GM23338 (cell line): ENCODE results near the gene CDNF. TPM values are rescaled to one million over a fixed set of nuclear protein-coding genes. Genes with fewer than 3 reads are reported as not detected.

Source experiments
- ATAC-seq: fragments of 200-7000 bp; cut with Tn5 transposase; 3 replicates; pipeline ENCODE4 v1.9.1; 2020
- DNase-seq: peaks from one replicate; pipeline ENCODE4 v3.0.0-alpha.2; 2015; ENCODE audit warnings: low spot score
- H2AFZ ChIP-seq: fragments of 200-600 bp; sonication (generic); 2 replicates; pipeline ENCODE4 v1.8.0; 2016; ENCODE audit warnings: antibody characterized with exemption, mild to moderate bottlenecking, moderate library complexity
- H3F3A ChIP-seq: fragments of 200-600 bp; sonication (generic); replicated peaks from 2 replicates; pipeline ENCODE4 v1.8.0; 2017; ENCODE audit warnings: antibody characterized with exemption, mixed run types, low read depth
- H3K27ac ChIP-seq: fragments of 200-600 bp; sonication (generic); 2 replicates; pipeline ENCODE4 v1.6.1; 2016; ENCODE audit warnings: low read depth
- H3K27me3 ChIP-seq: fragments of 200-600 bp; sonication (generic); 2 replicates; pipeline ENCODE4 v1.8.0; 2016; ENCODE audit warnings: mild to moderate bottlenecking, mixed run types, moderate library complexity; ENCODE audit not compliant: insufficient read depth
- H3K36me3 ChIP-seq: fragments of 200-600 bp; sonication (generic); 2 replicates; pipeline ENCODE4 v1.8.0; 2016; ENCODE audit warnings: mild to moderate bottlenecking; ENCODE audit not compliant: insufficient read depth
- H3K4me1 ChIP-seq: fragments of 200-600 bp; sonication (generic); 2 replicates; pipeline ENCODE4 v1.8.0; 2016; ENCODE audit warnings: mild to moderate bottlenecking, moderate library complexity; ENCODE audit not compliant: insufficient read depth
- H3K4me2 ChIP-seq: fragments of 200-600 bp; sonication (generic); 2 replicates; pipeline ENCODE4 v1.7.1; 2017; ENCODE audit warnings: mixed run types
- H3K4me3 ChIP-seq: fragments of 200-600 bp; sonication (generic); 2 replicates; pipeline ENCODE4 v1.6.1; 2016; ENCODE audit warnings: mixed run types
- H3K79me2 ChIP-seq: fragments of 200-600 bp; sonication (generic); replicated peaks from 2 replicates; pipeline ENCODE4 v1.8.0; 2017; ENCODE audit warnings: mild to moderate bottlenecking; ENCODE audit not compliant: insufficient read depth
- H3K9me2 ChIP-seq: fragments of 200-600 bp; sonication (generic); 2 replicates; pipeline ENCODE4 v1.8.0; 2017; ENCODE audit not compliant: insufficient read depth
- H4K20me1 ChIP-seq: fragments of 200-600 bp; sonication (generic); replicated peaks from 2 replicates; pipeline ENCODE4 v1.8.0; 2017; ENCODE audit warnings: mild to moderate bottlenecking; ENCODE audit not compliant: insufficient read depth
- H3K27ac Mint-ChIP-seq: 2 replicates; pipeline ENCODE4 v1.8.0; 2020; ENCODE audit warnings: inconsistent platforms, mild to moderate bottlenecking, moderate library complexity, mixed read lengths
- H3K27me3 Mint-ChIP-seq: 3 replicates; pipeline ENCODE4 v1.8.0; 2022; ENCODE audit warnings: low read depth, mild to moderate bottlenecking, moderate library complexity, mixed read lengths, inconsistent platforms; ENCODE audit not compliant: insufficient read depth, poor library complexity
- H3K36me3 Mint-ChIP-seq: 3 replicates; pipeline ENCODE4 v1.8.0; 2021; ENCODE audit warnings: low read depth, mild to moderate bottlenecking, inconsistent platforms, moderate library complexity, mixed read lengths
- H3K4me1 Mint-ChIP-seq: 3 replicates; pipeline ENCODE4 v1.8.0; 2020; ENCODE audit warnings: mild to moderate bottlenecking, inconsistent platforms, mixed read lengths
- H3K4me3 Mint-ChIP-seq: 3 replicates; pipeline ENCODE4 v1.8.0; 2021; ENCODE audit warnings: moderate library complexity, mild to moderate bottlenecking, inconsistent platforms, mixed read lengths
- H3K9me3 Mint-ChIP-seq: 3 replicates; pipeline ENCODE4 v1.8.0; 2020; ENCODE audit warnings: moderate library complexity, mild to moderate bottlenecking, inconsistent platforms, mixed read lengths
- CREB1 ChIP-seq: fragments of 250-450 bp; sonication (Bioruptor Pico); IDR thresholded peaks from 2 replicates; pipeline ENCODE4 v1.5.0; 2020; ENCODE audit warnings: low read depth, mild to moderate bottlenecking, moderate library complexity
- EZH2 ChIP-seq: fragments of 200-600 bp; sonication (generic); IDR thresholded peaks from one replicate; pipeline ENCODE4 v1.8.0; 2017; ENCODE audit warnings: antibody characterized with exemption, mild to moderate bottlenecking, low read depth; ENCODE audit not compliant: unreplicated experiment
- EZH2phosphoT487 ChIP-seq: fragments of 200-600 bp; sonication (generic); IDR thresholded peaks from one replicate; pipeline ENCODE4 v1.8.1; 2018; ENCODE audit warnings: antibody characterized with exemption; ENCODE audit not compliant: unreplicated experiment
- JUNB ChIP-seq: IDR thresholded peaks from one replicate; pipeline ENCODE4 v1.6.1; 2016; ENCODE audit warnings: antibody characterized with exemption; ENCODE audit not compliant: unreplicated experiment
- NANOG ChIP-seq: IDR thresholded peaks from 2 replicates; pipeline ENCODE4 v1.6.1; 2016; ENCODE audit warnings: antibody characterized with exemption, borderline replicate concordance
- POLR2AphosphoS5 ChIP-seq: IDR thresholded peaks from 2 replicates; pipeline ENCODE4 v1.6.1; 2016; ENCODE audit warnings: antibody characterized with exemption, low read depth
- REST ChIP-seq: IDR thresholded peaks from one replicate; pipeline ENCODE4 v1.6.1; 2018; ENCODE audit warnings: antibody characterized with exemption; ENCODE audit not compliant: unreplicated experiment
- STAT1 ChIP-seq: IDR thresholded peaks from one replicate; pipeline ENCODE4 v1.6.1; 2016; ENCODE audit warnings: antibody characterized with exemption; ENCODE audit not compliant: unreplicated experiment
- ZNF114 ChIP-seq: fragments of 250-450 bp; sonication (Bioruptor Pico); IDR thresholded peaks from 2 replicates; pipeline ENCODE4 v1.5.0; 2020; ENCODE audit warnings: mild to moderate bottlenecking, moderate library complexity
- ZNF331 ChIP-seq: fragments of 250-450 bp; sonication (Bioruptor Pico); IDR thresholded peaks from 2 replicates; pipeline ENCODE4 v1.5.0; 2020; ENCODE audit warnings: low read depth, mild to moderate bottlenecking, moderate library complexity
- ZNF462 ChIP-seq: fragments of 250-450 bp; sonication (Bioruptor Pico); IDR thresholded peaks from 2 replicates; pipeline ENCODE4 v1.5.0; 2020; ENCODE audit warnings: mild to moderate bottlenecking, moderate library complexity
- polyA plus RNA-seq: library from polyadenylated mRNA; unstranded; fragments of >200 nt; fragmentation: Nextera tagmentation; extraction: Ambion mirVana; gene quantifications from 2 replicates; pipeline ENCODE4 v1.2.1, GENCODE V29; 2016
- total RNA-seq: library from RNA; depleted of rRNA; stranded (reverse); fragments of >200 nt; shearing (Covaris generic); gene quantifications from 2 replicates; pipeline ENCODE4 v1.2.3, GENCODE V29; 2014
- TF ChIP-seq, protein P1 (sequence below), 2 experiments: fragments of 200-600 bp in 1 of 2; sonication (generic) in 1 of 2; conservative IDR thresholded peaks; 2 replicates each; pipeline versions ENCODE4 v1.5.1 to v1.6.1; 2016 to 2017; ENCODE audit warnings: antibody characterized with exemption in 2 of 2, low read depth in 2 of 2, mild to moderate bottlenecking in 2 of 2, moderate library complexity in 1 of 2
- TF ChIP-seq, protein P2 (sequence below): IDR thresholded peaks from 2 replicates; pipeline ENCODE4 v1.6.1; 2016; ENCODE audit warnings: antibody characterized with exemption

CDNF gene
- total and polyA plus RNA-seq, 2 experiments from 2014 or later = 0.26 to 1.1 TPM

- TF ChIP-seq NANOG (no peak), ZNF331 (no peak), POLR2AphosphoS5 (no peak), CREB1 (CRISPR knock-in tag) (no peak), REST (no peak), ZNF462 (CRISPR knock-in tag) (no peak), STAT1 (no peak), JUNB (no peak), EZH2 (no peak), EZH2phosphoT487 (no peak), ZNF114 (no peak)
- TF ChIP-seq, protein P1, sequence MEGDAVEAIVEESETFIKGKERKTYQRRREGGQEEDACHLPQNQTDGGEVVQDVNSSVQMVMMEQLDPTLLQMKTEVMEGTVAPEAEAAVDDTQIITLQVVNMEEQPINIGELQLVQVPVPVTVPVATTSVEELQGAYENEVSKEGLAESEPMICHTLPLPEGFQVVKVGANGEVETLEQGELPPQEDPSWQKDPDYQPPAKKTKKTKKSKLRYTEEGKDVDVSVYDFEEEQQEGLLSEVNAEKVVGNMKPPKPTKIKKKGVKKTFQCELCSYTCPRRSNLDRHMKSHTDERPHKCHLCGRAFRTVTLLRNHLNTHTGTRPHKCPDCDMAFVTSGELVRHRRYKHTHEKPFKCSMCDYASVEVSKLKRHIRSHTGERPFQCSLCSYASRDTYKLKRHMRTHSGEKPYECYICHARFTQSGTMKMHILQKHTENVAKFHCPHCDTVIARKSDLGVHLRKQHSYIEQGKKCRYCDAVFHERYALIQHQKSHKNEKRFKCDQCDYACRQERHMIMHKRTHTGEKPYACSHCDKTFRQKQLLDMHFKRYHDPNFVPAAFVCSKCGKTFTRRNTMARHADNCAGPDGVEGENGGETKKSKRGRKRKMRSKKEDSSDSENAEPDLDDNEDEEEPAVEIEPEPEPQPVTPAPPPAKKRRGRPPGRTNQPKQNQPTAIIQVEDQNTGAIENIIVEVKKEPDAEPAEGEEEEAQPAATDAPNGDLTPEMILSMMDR (conservative IDR thresholded peaks at IDR 0.05; ENCODE audit: low read depth in 2 of 2) = no peak
- TF ChIP-seq, protein P2, sequence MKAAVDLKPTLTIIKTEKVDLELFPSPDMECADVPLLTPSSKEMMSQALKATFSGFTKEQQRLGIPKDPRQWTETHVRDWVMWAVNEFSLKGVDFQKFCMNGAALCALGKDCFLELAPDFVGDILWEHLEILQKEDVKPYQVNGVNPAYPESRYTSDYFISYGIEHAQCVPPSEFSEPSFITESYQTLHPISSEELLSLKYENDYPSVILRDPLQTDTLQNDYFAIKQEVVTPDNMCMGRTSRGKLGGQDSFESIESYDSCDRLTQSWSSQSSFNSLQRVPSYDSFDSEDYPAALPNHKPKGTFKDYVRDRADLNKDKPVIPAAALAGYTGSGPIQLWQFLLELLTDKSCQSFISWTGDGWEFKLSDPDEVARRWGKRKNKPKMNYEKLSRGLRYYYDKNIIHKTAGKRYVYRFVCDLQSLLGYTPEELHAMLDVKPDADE = no peak
- no peaks in the 10 kb centered on the region for H3K36me3 Mint-ChIP-seq
- Histone ChIP-seq H3K27ac (no peak overlapping the region), H3K27me3 (no peaks in the 10 kb centered on the region), H3K4me1 (no peaks in the 10 kb centered on the region), H3K79me2 (no peaks in the 10 kb centered on the region), H2AFZ (0 out of 2 replicates have a peak overlapping the region, but pooled peaks have one; percentile 52), H3K4me2 (no peak overlapping the region), H3K36me3 (no peaks in the 10 kb centered on the region), H4K20me1 (no peaks in the 10 kb centered on the region), H3K4me3 (no peak overlapping the region), H3F3A (no peaks in the 10 kb centered on the region), H3K9me2 (no peaks in the 10 kb centered on the region)
- H3K9me3 Mint-ChIP-seq = no peaks in the 10 kb centered on the region
- H3K27ac Mint-ChIP-seq = no peak overlapping the region
- H3K4me1 Mint-ChIP-seq = 0 out of 3 replicates have a peak, but pooled peaks cover 3% of the 10 kb centered on the region
- ATAC-seq (no peak), DNase-seq (no peak)
- H3K27me3 Mint-ChIP-seq = peaks cover 7% of the 10 kb centered on the region
- H3K4me3 Mint-ChIP-seq = no peak overlapping the region
Measured at GRCh38 chr10:14779001-14779651, 58.7 kb downstream of the CDNF start.
